ENCODE data around the gene GABBR2.

Gene GABBR2

DNA sequence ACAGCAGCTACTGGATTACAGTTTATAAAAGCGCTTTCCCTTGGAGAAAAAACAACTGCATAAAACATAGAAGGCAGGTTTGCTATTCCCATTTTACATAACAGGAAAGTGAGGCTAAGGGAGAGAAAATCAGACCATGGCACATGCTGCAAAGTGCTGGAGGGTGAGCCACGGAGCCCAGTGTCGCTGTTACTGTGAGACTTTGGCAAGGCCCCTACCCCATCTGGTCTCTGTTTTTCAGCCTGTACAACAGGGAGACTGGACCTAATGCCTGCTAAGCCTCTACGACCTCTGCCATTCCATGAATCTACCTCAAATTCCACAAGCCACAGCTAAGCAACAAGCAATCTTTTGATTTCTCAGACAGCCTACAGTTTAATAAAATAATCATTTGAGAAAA is 139.2 kb downstream of the GABBR2 start:
- DNase-seq (ENCODE audit: low read depth), result no peak

GRCh38 chr9:98568909-98569469 is 139.7 kb downstream of the GABBR2 start:
- no peak for DNase-seq (ENCODE audit: low read depth)

GRCh38 chr9:98568234-98568908 is 140.4 kb downstream of the GABBR2 start:
- DNase-seq (ENCODE audit: low read depth), result no peak

DNA sequence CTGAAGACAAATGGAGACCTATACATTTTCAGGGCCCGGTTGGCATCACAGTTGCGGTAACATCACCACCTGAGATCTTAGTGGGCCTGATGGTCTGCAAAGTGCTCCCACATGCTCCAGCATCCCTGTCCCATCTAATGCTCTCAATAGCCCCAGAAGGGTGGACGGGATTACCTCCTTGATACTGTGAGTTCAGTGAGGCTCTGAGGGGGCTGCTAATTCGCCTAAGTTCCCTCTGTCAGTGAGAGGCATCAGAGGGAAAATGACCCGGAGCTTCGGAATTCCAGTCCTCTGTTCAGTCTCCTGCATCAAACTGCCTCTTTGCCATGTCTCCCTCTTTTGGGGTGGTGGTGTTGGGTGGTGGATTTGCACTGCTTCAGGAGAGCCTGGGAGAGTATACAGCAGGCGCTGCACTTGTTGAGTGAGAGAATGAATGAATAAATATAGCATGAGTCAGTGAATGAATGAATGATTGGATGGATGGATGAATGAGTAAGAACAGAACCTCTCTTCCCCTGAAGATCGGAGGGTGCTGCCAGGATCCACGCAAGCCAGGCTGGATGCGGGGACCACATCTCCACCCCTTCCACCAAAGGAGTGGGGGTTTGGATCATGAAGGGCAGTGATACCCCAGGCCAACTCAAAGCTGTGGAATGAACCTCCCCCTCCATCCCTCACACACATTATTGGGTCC is 141.0 kb downstream of the GABBR2 start:
- DNase-seq (ENCODE audit: low read depth), result no peak

- DNase-seq (ENCODE audit: low read depth), result no peak
Measured at GRCh38 chr9:98565152-98566135, 143.3 kb downstream of the GABBR2 start.

DNA sequence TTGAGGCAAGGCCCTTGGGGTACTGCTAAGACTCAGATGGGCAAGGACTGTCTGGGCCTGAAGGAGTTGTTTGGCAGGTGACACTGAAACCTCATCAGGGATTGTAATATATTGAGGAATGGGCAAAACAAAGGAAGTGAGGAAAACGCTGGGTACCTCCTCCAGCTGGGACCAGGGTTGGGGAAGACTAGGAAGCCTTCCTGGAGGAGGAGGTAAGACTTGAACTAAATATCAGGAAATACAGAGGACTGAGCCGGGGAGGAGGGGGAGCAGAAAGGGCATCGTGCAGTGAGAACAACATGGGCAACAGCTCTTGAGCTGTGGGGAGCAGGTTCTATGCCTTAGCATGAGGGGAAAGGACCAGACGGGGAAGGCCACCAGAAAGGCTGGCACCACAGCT is 144.0 kb downstream of the GABBR2 start:
- no peak for DNase-seq (ENCODE audit: low read depth)

- DNase-seq (ENCODE audit: low read depth), result no peak
Measured at GRCh38 chr9:98563988-98564387, 144.7 kb downstream of the GABBR2 start.

GRCh38 chr9:98563212-98563907 is 145.4 kb downstream of the GABBR2 start:
- DNase-seq (ENCODE audit: low read depth), result no peak

- DNase-seq (ENCODE audit: low read depth), result no peak
Measured at GRCh38 chr9:98559561-98559960, 149.2 kb downstream of the GABBR2 start.

DNA sequence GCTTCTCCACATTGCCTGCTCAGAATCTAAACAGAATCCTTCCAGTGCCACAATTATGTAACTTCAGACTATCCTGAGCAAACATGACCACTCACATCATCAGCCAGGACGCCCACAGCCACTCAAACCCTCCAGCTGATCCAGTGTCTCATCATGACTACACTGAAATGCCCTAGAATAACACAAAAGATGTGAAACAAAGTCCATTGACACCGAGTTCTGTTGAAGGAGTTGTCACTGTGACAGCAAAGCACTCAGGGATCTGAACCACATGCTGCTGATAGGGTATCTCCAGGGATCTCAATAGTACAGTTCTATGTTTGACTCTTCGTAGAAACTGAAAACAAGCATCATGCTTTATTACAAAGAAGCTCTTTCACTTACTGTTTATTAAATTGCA is 150.2 kb downstream of the GABBR2 start:
- DNase-seq (ENCODE audit: low read depth), result no peak

DNA sequence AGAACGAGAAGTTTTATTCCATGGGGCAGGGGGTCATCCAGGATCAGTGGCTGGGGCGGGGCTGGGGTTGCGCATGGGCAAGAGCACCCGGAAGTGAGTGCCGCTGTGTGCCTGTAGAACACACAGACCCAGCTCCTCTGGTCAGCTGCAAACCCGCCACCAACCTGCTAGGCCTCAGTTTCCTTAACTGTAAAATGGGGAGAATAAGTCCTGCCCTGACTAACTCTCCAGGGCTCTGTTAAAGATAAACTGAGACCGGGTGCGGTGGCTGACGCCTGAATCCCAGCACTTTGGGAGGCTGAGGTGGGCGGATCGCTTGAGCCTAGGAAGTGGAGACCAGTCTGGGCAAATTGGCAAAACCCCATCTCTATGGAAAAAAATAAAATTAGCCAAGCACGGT is 152.2 kb downstream of the GABBR2 start:
- DNase-seq (ENCODE audit: low read depth), result no peak

- DNase-seq (ENCODE audit: low read depth), result no peak
Measured at GRCh38 chr9:98555651-98556465, 152.9 kb downstream of the GABBR2 start.

DNA sequence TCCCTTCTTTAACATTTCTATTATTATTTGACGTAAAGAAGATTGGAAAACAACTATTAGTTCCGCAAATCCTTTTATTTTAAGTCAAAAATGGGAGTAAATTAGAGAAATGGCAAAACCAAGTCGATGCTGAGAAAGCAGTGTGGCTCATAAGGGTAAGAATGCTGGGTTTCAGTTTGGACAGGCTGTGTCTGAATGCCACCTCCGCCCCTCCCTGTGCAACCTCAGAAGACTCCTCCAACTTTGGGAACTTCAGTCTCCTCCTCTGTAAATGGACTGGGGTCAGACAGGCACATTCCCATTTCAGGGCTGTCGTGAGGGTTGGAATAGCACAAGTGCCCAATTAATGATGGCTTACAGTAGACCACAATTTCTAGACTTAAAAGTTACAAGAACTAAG is 154.0 kb downstream of the GABBR2 start:
- no peak for DNase-seq (ENCODE audit: low read depth)

DNA sequence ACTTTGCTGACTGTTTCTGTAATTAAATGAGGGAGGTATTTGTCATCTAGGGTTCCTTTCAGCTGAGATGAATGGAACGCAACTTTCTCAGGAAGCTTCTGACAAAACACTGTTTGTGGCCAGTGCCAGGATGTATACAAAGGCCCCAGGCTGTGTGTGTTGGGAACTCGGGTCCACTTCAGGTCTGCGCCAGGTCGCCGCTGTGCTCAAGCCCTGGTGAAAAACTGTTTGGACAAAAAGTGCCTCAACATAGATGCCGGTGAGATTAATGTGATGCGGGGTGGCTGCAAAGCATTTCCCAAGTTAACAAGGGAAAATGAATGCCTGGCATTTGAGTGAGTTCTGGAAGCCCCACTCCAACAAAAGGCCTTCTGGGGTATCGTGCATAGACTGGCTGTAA is 156.4 kb downstream of the GABBR2 start:
- DNase-seq (ENCODE audit: low read depth), result no peak

DNA sequence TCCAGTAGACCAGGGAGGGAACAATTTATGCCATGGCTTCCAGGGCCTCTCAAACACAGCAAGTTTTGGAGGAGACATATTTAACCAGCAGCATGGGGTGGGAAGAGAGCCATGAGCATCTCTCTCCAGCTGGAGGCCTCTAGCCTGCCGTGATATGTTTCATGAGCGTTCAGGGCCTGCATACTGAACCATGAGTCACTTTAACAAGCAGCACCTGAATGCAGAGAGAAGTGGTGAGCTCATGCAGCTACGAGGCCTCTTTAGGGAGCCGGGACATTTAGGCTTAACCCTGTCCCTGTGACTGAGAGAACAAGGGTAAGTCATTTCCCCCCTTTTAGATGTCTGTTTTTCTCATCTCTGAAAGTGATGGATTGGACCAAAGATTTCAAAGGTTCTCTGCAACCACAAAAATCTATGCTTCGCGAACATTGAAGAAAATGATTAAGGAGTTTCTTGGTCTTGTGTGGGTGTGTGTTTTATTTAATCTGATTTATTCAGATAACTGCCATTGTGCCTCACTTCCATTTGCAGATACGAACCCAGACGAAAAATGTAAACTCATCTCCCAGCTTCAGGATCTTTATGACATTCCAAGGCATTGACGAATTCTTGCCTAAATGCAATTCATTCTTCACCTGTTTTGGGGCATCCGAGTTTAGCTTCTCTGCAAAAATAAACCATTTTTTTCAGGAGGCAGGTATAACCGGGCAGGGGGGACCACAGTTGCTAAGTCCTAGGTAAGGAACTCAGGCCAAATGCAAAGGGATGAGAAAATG is 157.0 kb downstream of the GABBR2 start:
- DNase-seq (ENCODE audit: low read depth), result no peak

- DNase-seq (ENCODE audit: low read depth), result no peak
Measured at GRCh38 chr9:98550206-98550820, 158.4 kb downstream of the GABBR2 start.

GRCh38 chr9:98549401-98549800 is 159.3 kb downstream of the GABBR2 start:
- no peak for DNase-seq (ENCODE audit: low read depth)

- no peak for DNase-seq (ENCODE audit: low read depth)
Measured at GRCh38 chr9:98547606-98548005, 161.1 kb downstream of the GABBR2 start.

- DNase-seq (ENCODE audit: low read depth), result no peak
Measured at GRCh38 chr9:98545021-98545420, 163.7 kb downstream of the GABBR2 start.

All from stimulated activated CD8-positive, alpha-beta memory T cell treated with anti-CD3 and anti-CD28 coated beads, Interleukin-12 subunit alpha, Interleukin-12 subunit beta, amount 100 ng/mL, for 1 hour (primary cell).